Measurements from ENCODE around the gene FBN1. TPM values are rescaled to one million over a fixed set of nuclear protein-coding genes. Genes with fewer than 3 reads are reported as not detected.

The FBN1 gene
- total RNA-seq, 6 donors from 2014 or later = 20.3 to 159 (median 44.3) TPM

DNA sequence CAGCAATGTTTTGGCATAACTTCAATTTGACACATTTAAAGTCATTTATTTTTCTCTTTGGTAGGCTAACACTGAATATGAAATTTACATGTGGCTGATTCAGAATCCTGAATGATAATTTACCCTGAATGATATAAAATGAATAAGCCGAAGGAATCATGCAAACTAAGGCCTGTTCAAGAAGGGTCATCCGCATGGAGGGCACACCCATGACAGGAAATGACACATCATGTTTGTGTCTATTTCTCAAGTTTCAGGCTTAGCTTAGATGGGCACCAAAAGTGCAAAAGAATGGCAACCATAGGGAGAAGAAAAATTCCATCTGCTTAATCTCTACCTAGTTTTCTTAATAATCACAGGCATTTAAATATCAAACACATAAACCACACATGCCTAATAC lies 172.8 kb downstream of the FBN1 start:
- TF ChIP-seq, protein P1, sequence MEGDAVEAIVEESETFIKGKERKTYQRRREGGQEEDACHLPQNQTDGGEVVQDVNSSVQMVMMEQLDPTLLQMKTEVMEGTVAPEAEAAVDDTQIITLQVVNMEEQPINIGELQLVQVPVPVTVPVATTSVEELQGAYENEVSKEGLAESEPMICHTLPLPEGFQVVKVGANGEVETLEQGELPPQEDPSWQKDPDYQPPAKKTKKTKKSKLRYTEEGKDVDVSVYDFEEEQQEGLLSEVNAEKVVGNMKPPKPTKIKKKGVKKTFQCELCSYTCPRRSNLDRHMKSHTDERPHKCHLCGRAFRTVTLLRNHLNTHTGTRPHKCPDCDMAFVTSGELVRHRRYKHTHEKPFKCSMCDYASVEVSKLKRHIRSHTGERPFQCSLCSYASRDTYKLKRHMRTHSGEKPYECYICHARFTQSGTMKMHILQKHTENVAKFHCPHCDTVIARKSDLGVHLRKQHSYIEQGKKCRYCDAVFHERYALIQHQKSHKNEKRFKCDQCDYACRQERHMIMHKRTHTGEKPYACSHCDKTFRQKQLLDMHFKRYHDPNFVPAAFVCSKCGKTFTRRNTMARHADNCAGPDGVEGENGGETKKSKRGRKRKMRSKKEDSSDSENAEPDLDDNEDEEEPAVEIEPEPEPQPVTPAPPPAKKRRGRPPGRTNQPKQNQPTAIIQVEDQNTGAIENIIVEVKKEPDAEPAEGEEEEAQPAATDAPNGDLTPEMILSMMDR (IDR thresholded peaks at IDR 0.05) = no peak
- no peak for TF ChIP-seq POLR2AphosphoS5 (IDR thresholded peaks at IDR 0.05)
- no peak for TF ChIP-seq EP300 (IDR thresholded peaks at IDR 0.05)
- no peak for TF ChIP-seq POLR2A (IDR thresholded peaks at IDR 0.05)
- H3K36me3 ChIP-seq = peaks cover 0 to 11% (median 0%) of the 10 kb centered on the region in 4 donors
- ATAC-seq (ENCODE audit: low FRiP score in 2 of 2) = peak in 1 of 2 donors; percentile 31

DNA sequence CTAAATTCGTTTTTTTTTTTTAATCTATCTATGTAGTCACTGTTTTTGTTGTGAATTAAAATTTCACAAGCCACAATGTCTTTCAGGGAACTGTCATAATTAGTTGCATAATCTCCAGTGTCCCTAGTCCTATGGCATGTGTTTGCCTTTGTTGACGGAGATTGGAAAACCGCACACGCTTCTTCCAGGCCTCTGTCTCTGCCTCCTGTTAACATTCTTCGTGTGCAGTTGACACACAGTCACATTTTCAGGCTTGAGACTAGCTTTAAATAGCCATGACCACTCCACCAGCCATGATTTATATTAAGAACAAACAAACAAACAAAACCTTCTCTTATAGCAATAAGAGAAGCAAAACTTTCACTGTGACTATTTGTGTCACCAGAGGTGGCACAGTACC lies 174.4 kb downstream of the FBN1 start:
- TF ChIP-seq POLR2AphosphoS5 (IDR thresholded peaks at IDR 0.05) (no peak), POLR2A (IDR thresholded peaks at IDR 0.05) (no peak), EP300 (IDR thresholded peaks at IDR 0.05) (no peak)
- TF ChIP-seq, protein P1 (IDR thresholded peaks at IDR 0.05) = no peak

More for the DNA sequence above, 172.8 kb downstream of the FBN1 start:
- no peaks in the 10 kb centered on the region for H3K27me3 ChIP-seq
- no peaks in the 10 kb centered on the region for H3K9me3 ChIP-seq
- WGBS, 2 donors = 57 to 61% methylated on average over 2 of the region's 2 CpGs
- no peak for DNase-seq
- no peaks in the 10 kb centered on the region for H3K4me1 ChIP-seq
- H3K27ac ChIP-seq = no peak overlapping the region
- no peak overlapping the region for H3K4me3 ChIP-seq

DNA sequence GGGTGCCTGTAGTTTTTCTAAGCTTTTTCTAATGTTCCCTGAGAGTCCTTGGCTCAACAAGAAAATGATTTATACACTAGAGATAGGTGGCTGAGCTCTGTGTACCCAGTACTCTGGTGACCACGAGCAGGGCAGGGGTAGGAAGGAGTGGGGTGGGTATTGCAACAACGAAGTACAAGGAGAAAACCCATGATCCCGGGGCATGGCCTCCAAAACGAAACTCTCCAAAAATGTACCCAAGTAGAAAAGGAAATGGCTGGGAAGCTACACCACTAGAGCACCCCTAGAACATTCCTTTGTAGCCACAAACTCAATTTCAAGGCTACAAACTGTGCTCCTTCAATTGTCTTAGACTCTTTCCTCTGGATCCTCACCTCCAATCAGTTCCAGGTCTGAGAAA lies 175.4 kb downstream of the FBN1 start:
- DNase-seq (no peak), ATAC-seq (ENCODE audit: low FRiP score in 2 of 2) (no peak)
- TF ChIP-seq POLR2A (IDR thresholded peaks at IDR 0.05) (no peak), EP300 (IDR thresholded peaks at IDR 0.05) (no peak), POLR2AphosphoS5 (IDR thresholded peaks at IDR 0.05) (no peak)
- TF ChIP-seq, protein P1 (IDR thresholded peaks at IDR 0.05) = no peak
- WGBS, 2 donors = 65 to 87% methylated on average over 4 of the region's 4 CpGs
- H3K9me3 ChIP-seq = no peaks in the 10 kb centered on the region
- H3K4me3 ChIP-seq = no peak overlapping the region
- H3K27ac ChIP-seq = no peak overlapping the region
- no peaks in the 10 kb centered on the region for H3K27me3 ChIP-seq
- peaks cover 0 to 19% (median 0%) of the 10 kb centered on the region in 4 donors for H3K36me3 ChIP-seq
- no peaks in the 10 kb centered on the region for H3K4me1 ChIP-seq

More for the DNA sequence above, 174.4 kb downstream of the FBN1 start:
- no peaks in the 10 kb centered on the region for H3K4me1 ChIP-seq
- 86 to 88% methylated on average over 5 of the region's 5 CpGs for WGBS, 2 donors
- H3K27me3 ChIP-seq = no peaks in the 10 kb centered on the region
- no peaks in the 10 kb centered on the region for H3K9me3 ChIP-seq
- no peak overlapping the region for H3K4me3 ChIP-seq
- H3K36me3 ChIP-seq = peaks cover 0 to 19% (median 0%) of the 10 kb centered on the region in 4 donors
- ATAC-seq (ENCODE audit: low FRiP score in 2 of 2) = no peak
- DNase-seq = no peak
- H3K27ac ChIP-seq = no peak overlapping the region

DNA sequence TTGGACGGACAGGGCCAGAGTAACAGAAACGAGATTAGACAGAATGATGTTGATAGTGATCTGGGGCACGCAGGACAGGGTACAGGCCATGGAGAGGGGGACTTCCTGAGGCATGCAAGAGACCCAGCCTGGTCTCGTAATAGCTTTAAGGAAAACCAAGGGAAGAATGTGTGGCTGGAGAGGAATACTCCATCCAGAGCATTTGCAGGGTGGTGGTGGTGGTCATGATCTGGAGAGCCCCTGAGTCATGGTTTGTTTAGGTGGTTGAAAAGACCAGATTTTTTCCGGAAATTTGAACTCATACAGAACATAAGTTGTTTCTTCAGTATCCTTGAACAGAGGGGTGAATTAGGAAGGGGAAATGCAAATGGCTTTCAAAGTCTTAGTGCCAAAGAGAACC lies 175.8 kb downstream of the FBN1 start:
- Histone ChIP-seq H3K9me3 (no peaks in the 10 kb centered on the region), H3K4me3 (no peak overlapping the region), H3K36me3 (peaks cover 0 to 19% (median 0%) of the 10 kb centered on the region in 4 donors), H3K27me3 (no peaks in the 10 kb centered on the region), H3K27ac (no peak overlapping the region), H3K4me1 (no peaks in the 10 kb centered on the region)
- no peak for TF ChIP-seq POLR2AphosphoS5 (IDR thresholded peaks at IDR 0.05)
- TF ChIP-seq, protein P1 (IDR thresholded peaks at IDR 0.05) = no peak
- TF ChIP-seq EP300 (IDR thresholded peaks at IDR 0.05) = no peak
- no peak for TF ChIP-seq POLR2A (IDR thresholded peaks at IDR 0.05)
- WGBS, 2 donors = 87 to 90% methylated on average over 5 of the region's 5 CpGs
- no peak for ATAC-seq (ENCODE audit: low FRiP score in 2 of 2)
- no peak for DNase-seq

DNA sequence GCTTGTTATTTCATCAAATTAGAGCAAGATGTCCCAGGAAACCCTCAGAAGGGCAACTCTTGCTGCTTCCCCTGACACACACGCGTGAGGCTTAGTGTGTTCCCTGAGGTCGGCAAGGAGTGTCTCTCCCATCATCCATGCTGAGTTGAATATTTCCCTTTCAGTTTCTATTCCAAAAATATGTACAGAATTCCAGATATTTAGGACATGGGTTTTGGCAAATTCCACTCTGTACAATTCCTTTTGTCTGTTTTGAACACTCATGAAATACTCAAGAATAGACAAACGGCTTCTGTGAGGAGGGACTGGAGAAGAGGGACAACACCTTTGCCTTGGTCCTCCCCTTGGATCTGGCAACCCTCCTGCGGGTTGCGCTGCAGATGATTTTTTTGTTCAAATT lies 176.2 kb downstream of the FBN1 start:
- Histone ChIP-seq H3K4me1 (no peaks in the 10 kb centered on the region), H3K27ac (no peak overlapping the region), H3K4me3 (no peak overlapping the region), H3K36me3 (peaks cover 0 to 19% (median 0%) of the 10 kb centered on the region in 4 donors), H3K9me3 (no peaks in the 10 kb centered on the region), H3K27me3 (no peaks in the 10 kb centered on the region)
- ATAC-seq (ENCODE audit: low FRiP score in 2 of 2) = no peak
- no peak for DNase-seq
- WGBS, 2 donors = 91 to 93% methylated on average over 6 of the region's 6 CpGs
- TF ChIP-seq EP300 (IDR thresholded peaks at IDR 0.05) (no peak), POLR2AphosphoS5 (IDR thresholded peaks at IDR 0.05) (no peak), POLR2A (IDR thresholded peaks at IDR 0.05) (no peak)
- TF ChIP-seq, protein P1 (IDR thresholded peaks at IDR 0.05) = no peak

Measured in upper lobe of left lung (tissue), 6 donors.